Bronchial epithelial cell (primary cell): Measurements from ENCODE around the gene MYBPHL. TPM values are rescaled to one million over a fixed set of nuclear protein-coding genes. Genes with fewer than 3 reads are reported as not detected.

ENCODE experiments used
- DNase-seq: peaks from one replicate; pipeline ENCODE4 v3.0.0-alpha.2; 2010; ENCODE audit warnings: low read depth
- FAIRE-seq: peaks from 2 replicates; lab custom pipeline; 2011; peaks lifted over from hg19 to GRCh38; lab: Jason Lieb, UNC
- H3K27me3 ChIP-seq: 2 replicates; pipeline ENCODE4 v1.5.1; 2011; ENCODE audit warnings: low read length; ENCODE audit not compliant: control insufficient read depth, insufficient read depth
- H3K36me3 ChIP-seq: 2 replicates; pipeline ENCODE4 v1.5.1; 2011; ENCODE audit warnings: low read length; ENCODE audit not compliant: control insufficient read depth, insufficient read depth
- H3K4me3 ChIP-seq: 2 replicates; pipeline ENCODE4 v1.5.1; 2011; ENCODE audit warnings: mild to moderate bottlenecking, low read depth, low read length, control low read depth
- CTCF ChIP-seq: IDR thresholded peaks from 2 replicates; pipeline ENCODE4 v1.5.1; 2011; ENCODE audit warnings: mild to moderate bottlenecking, moderate library complexity, low read length, control low read depth, inconsistent platforms; ENCODE audit not compliant: insufficient read depth, severe bottlenecking
- total RNA-seq: library from RNA; depleted of rRNA; stranded (reverse); fragments of >200 nt; gene quantifications from 2 replicates; pipeline ENCODE4 v1.2.1, GENCODE V29; 2014

MYBPHL gene
- total RNA-seq, 1 donor from 2014 or later, result 0.26 TPM

GRCh38 chr1:109275706-109276345 is 31.0 kb downstream of the MYBPHL start:
- peaks cover 21% of the 10 kb centered on the region for H3K36me3 ChIP-seq
- H3K27me3 ChIP-seq, result no peaks in the 10 kb centered on the region
- FAIRE-seq (no peak), DNase-seq (peak; percentile 67)
- TF ChIP-seq CTCF, result no peak
- no peak overlapping the region for H3K4me3 ChIP-seq

- TF ChIP-seq CTCF, result no peak
- H3K4me3 ChIP-seq, result no peak overlapping the region
- no peaks in the 10 kb centered on the region for H3K27me3 ChIP-seq
- no peak for FAIRE-seq
- H3K36me3 ChIP-seq, result peaks cover 28% of the 10 kb centered on the region
- DNase-seq, result peak; percentile 95
Observed at GRCh38 chr1:109274533-109275476, 32.0 kb downstream of the MYBPHL start.

DNA sequence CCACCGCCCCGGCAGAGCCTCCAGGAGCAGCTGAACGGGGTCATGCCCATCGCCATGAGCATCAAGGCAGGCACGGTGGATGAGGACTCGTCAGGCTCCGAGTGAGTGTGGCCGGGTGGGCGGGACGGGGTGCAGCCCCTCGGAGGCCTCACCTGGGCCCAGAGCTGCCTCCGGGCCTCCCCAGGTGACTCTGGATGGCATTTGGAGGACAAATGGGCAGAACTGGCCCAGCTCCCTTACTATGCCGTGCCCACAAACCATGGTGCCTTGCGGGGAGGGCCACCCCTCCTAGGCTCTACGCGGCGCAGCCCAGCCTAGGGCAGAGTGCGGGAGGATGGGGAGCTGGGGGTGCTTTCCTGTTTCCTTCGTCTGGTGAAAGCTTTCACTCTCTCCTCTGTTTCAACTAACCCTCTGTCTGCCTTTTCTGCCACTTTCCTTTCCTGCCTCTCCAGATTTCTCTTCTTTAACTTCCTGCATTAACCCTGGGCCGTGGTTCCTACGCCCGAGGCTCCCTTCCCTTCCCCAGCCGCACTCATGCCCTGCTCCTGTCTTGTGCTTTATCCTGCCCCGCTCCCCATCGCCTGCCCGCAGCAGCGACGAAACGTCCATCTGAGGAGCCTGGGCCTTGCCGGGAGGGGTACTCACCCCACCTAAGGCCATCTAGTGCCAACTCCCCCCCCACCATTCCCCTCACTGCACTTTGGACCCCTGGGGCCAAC is 33.1 kb downstream of the MYBPHL start:
- no peak for FAIRE-seq
- no peak for DNase-seq
- peaks cover 36% of the 10 kb centered on the region for H3K36me3 ChIP-seq
- peak overlapping the region; percentile 19 for H3K4me3 ChIP-seq
- no peak for TF ChIP-seq CTCF
- no peaks in the 10 kb centered on the region for H3K27me3 ChIP-seq

DNA sequence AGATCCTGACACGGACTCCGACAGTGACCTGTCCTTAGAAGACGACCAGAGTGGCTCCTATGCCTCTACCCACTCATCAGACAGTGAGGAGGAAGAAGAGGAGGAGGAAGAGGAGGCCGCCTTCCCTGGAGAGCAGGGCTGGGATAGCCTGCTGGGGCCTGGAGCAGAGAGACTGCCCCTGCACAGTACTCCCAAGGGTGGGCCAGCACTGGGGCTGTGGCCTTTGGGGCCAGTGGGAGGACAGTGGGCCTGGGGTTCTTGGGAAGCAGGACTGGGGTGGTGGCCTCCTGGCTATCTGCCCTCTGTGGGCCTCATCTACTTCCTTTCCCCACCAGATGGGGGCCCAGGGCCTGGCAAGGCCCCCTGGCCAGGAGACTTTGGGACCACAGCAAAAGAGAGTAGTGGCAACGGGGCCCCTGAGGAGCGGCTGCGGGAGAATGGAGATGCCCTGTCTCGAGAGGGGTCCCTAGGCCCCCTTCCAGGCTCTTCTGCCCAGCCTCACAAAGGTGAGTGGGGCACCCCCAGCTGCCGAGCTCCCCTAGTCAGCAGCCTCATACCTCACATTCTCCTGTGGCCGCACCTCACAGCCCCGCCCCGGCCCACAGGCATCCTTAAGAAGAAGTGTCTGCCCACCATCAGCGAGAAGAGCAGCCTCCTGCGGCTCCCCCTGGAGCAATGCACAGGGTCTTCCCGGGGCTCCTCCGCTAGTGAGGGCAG is 33.8 kb downstream of the MYBPHL start:
- DNase-seq (no peak), FAIRE-seq (no peak)
- TF ChIP-seq CTCF, result no peak
- Histone ChIP-seq H3K36me3 (peaks cover 42% of the 10 kb centered on the region), H3K4me3 (peak overlapping the region; percentile 19), H3K27me3 (no peaks in the 10 kb centered on the region)

- TF ChIP-seq CTCF, result no peak
- no peak overlapping the region for H3K4me3 ChIP-seq
- DNase-seq (no peak), FAIRE-seq (no peak)
- H3K36me3 ChIP-seq, result peaks cover 49% of the 10 kb centered on the region
- H3K27me3 ChIP-seq, result no peaks in the 10 kb centered on the region
Observed at GRCh38 chr1:109272021-109272799, 34.6 kb downstream of the MYBPHL start.
